HG03060 (cell line): Measurements from ENCODE around the gene SLC35E4.
"Not testable (repeated sequence)": the region's sequence is repeated elsewhere in the genome, so short reads cannot be mapped to it uniquely, and the experiment has no call there.

Source experiments
- ATAC-seq: cut with Tn5 transposase; IDR thresholded peaks from one replicate; pipeline ENCODE4 v1.9.1; 2021; ENCODE audit warnings: low read depth, moderate number of reproducible peaks; ENCODE audit not compliant: unreplicated experiment

Gene SLC35E4

GRCh38 chr22:30648825-30649224 is 13.2 kb downstream of the SLC35E4 start:
- ATAC-seq = no peak

GRCh38 chr22:30649430-30650007 is 13.9 kb downstream of the SLC35E4 start:
- no peak for ATAC-seq

- ATAC-seq = no peak
Measured at GRCh38 chr22:30650508-30651116, 15.0 kb downstream of the SLC35E4 start.

- no peak for ATAC-seq
Measured at GRCh38 chr22:30652852-30653251, 17.3 kb downstream of the SLC35E4 start.

- ATAC-seq = no peak
Measured at GRCh38 chr22:30654361-30654760, 18.8 kb downstream of the SLC35E4 start.

GRCh38 chr22:30655532-30655931 is 20.0 kb downstream of the SLC35E4 start:
- ATAC-seq = no peak

GRCh38 chr22:30662040-30662439 is 26.5 kb downstream of the SLC35E4 start:
- ATAC-seq = no peak

GRCh38 chr22:30664798-30665197 is 29.2 kb downstream of the SLC35E4 start:
- no peak for ATAC-seq

GRCh38 chr22:30665266-30665665 is 29.7 kb downstream of the SLC35E4 start:
- no peak for ATAC-seq

GRCh38 chr22:30665786-30666185 is 30.2 kb downstream of the SLC35E4 start:
- no peak for ATAC-seq

- no peak for ATAC-seq
Measured at GRCh38 chr22:30667107-30667493, 31.5 kb downstream of the SLC35E4 start.

GRCh38 chr22:30667494-30668385 is 32.2 kb downstream of the SLC35E4 start, which contains the start of gene DUSP18:
Gene DUSP18 (minus strand): TSS chr22:30667875. CDS start chr22:30664003, 3,872 bp downstream.
- peak; percentile 73 for ATAC-seq

GRCh38 chr22:30668386-30668710 is 32.8 kb downstream of the SLC35E4 start:
- ATAC-seq = no peak

- no peak for ATAC-seq
Measured at GRCh38 chr22:30671071-30671470, 35.5 kb downstream of the SLC35E4 start.

- no peak for ATAC-seq
Measured at GRCh38 chr22:30673136-30673535, 37.6 kb downstream of the SLC35E4 start.

- ATAC-seq = no peak
Measured at GRCh38 chr22:30674482-30674881, 38.9 kb downstream of the SLC35E4 start.

- ATAC-seq = no peak
Measured at GRCh38 chr22:30675436-30675835, 39.9 kb downstream of the SLC35E4 start.

GRCh38 chr22:30676565-30676964 is 41.0 kb downstream of the SLC35E4 start:
- not testable (repeated sequence) for ATAC-seq

- ATAC-seq = not testable (repeated sequence)
Measured at GRCh38 chr22:30679895-30680690, 44.5 kb downstream of the SLC35E4 start.

- no peak for ATAC-seq
Measured at GRCh38 chr22:30680991-30681770, 45.6 kb downstream of the SLC35E4 start.
